HG03457 (cell line): ENCODE data around the gene MYCBP2.
"Not testable (repeated sequence)": the region's sequence is repeated elsewhere in the genome, so short reads cannot be mapped to it uniquely, and the experiment has no call there.

Source experiments
- ATAC-seq: cut with Tn5 transposase; IDR thresholded peaks from one replicate; pipeline ENCODE4 v1.9.1; 2021; ENCODE audit warnings: moderate number of reproducible peaks; ENCODE audit not compliant: unreplicated experiment

The MYCBP2 gene

DNA sequence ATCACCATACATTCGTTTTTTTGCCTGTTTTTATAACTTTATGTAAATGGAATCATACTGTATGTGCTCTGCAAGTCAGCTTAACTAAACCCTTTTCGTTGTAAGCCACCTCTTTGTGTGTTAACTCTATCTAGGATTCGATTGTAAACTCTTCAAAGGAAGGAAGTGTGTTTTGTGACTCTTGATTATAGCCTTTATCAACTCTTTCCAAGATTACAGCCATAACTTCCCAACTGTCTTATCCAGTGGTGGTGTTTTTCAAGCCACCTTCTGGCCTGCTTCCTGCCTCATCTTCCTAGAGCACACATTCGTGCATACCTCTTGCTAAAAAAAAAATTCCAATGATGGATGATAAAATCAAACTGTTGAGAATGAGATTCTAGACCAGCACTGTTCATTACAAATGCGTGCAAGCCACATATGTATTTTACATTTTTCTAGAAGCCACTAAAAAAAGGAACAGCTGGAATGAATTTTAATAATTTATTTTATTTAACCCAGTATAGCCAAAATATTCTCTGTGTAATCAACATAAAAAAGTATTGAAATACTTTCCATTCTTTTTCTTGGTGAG is 287.9 kb downstream of the MYCBP2 start:
- ATAC-seq, result no peak

DNA sequence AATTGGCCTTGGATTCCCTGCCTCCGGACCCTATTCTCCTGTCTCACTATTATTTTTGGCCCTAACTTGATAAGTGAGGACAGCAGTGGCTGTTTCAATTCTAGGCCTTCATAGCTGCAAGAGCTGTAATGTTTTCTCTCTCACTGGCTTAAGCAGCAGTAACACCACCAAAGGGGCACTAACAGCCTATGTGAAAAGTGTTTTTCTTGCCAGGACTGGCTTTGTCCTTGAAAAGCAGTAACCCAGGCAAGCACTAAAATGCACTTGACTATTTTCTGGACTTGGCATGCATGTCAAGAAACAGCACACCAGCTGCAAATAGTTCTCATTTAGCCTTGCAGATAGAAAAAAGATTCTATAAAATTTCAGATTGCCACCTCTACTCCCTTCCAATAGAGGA is 290.6 kb downstream of the MYCBP2 start:
- ATAC-seq, result no peak

DNA sequence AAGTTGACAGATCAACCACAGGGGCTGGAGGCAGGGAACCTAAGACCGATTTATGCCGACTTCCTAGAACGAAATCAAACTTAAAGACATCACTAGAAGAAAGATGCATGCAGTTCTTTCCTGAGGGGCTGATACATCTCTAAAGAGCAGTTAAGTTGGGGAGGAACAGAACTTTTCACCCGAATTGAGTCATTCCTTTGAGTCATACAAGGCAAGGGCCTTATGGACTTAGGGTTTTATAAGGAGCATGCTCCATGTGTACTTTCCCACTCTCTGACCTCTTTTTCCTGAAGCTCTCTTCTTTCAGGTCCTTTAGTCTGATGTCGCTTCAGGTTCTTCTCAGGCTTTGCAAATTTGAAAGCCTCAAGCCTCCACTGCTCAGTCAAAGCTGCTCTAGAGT is 292.0 kb downstream of the MYCBP2 start:
- ATAC-seq, result no peak

DNA sequence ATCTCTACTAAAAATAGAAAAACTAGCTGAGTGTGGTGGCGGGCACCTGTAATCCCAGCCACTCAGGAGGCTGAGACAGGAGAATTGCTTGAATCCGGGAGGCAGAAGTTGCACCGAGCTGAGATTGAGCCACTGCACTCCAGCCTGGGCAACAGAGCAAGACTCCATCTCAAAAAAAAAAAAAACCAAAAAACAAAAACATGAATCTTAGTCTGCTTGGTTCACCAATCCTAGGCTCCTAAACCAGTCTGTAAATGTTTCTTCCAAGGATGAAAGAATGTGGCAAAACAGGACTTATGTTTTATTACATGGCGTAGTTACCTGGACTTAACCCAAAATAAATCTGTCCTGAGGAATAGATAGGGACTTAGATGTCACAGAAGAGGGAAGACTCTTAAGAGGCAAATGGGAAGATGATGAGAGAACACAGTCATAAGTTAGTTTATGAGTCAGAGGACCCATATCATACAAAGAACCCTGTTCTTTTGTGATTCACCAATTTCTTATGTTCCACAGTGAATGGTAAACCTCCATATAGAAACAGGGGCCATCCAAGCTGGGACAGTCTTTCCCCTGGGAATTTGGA is 293.1 kb downstream of the MYCBP2 start:
- no peak for ATAC-seq

DNA sequence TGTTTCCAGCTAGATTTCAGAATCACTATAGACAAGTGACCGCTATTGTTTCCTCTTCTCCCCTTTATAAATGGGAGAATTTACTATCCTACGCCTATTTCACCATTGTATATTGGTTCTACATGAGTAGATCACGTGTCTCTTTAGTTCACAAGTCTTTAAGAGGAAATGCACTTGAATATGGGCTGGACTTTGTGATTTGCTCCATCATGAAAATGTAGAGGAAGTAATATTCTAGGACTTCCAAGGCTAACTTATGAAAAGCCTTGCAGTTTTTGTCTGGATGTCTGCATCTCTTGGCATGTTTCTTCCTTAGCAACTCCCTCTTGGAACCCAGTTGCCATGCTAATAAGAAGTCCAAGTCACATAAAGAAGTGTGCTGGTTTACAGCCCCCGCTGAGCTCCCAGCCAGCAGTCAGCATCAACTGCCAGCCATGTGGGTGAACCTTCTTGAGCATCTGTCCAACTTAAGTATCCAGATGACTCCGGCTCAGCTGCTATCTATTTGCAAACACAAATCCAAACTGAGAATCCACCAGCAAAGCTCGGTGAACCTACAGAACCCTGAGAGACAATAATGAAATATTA is 295.1 kb downstream of the MYCBP2 start:
- no peak for ATAC-seq

DNA sequence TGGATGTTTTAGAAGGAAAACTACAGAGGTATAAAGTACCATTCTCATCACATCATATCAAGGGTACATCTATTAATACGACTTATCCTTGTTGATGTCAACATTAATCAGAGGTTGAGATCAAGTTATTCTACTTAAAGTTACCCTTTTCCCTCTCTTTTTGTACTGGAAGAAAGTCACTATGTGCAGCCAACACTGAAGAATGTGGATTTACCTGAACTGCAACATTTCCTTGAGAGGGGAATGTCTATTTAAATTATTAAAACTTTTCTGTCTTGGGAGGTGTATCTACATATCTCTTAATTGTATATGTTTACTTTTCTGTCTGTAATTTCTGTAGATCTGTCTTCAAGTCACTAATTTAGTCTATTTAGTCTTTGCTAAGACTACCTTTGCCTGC is 297.5 kb downstream of the MYCBP2 start:
- ATAC-seq, result no peak

DNA sequence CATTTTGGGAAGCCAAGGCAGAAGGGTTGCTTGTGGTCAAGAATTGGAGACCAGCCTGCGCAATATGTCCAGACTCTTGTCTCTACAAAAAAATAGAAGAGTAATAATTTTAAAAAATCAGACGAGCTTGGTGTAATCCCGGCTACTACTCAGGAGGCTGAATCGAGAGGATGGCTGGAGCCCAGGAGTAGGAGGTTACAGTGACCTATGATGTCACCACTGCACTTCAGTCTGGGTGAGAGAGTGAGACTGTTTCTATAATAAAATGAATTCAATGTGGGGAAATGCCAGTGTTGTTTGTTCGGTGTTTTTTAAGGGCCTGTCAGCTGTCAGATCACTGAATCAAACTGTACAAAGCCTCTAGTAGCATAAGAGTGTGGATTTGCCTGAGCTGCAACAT is 298.7 kb downstream of the MYCBP2 start:
- ATAC-seq, result no peak

DNA sequence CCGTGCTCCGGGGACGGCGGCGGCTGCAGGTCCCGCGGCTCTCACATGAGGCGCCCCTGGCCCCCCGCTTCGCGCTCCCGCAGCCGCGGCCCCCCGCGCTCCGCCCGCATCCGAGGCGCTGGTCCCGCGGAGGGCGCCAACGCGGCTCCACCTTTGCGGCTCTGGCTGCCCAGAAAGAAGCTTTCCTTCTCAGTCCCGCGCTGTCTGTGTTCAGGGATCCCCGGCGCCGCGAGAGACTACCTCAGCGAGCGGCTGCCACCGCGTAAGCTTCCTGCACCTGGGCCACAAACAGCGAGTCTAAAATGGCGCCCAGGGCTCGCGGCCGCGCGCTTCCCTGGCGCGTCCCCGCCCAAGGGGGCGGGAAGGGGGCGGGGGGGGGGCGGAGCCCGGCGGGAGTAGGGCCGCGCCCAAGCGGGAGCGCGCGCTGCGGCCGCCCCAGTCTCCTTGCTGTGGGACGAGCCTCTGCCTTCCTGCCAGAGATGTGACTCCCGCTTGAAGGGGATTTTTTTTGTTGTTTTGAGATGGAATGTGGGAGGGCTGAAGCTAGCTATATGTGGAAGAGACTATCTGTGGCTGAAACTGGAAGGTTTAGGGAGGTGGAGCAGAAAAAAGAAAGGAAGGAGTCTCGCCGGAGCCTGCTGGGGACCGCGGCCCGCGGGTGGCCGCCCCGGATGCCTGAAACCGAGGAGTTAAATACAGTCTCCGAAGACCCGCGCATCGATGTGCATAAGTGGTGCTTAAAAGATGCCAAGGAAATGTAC is 299.9 kb downstream of the MYCBP2 start, which contains the start of gene FBXL3:
TSS of gene FBXL3 (minus strand) at position 299 of the 761 bp plus-strand sequence. CDS start 5,299 bp downstream, outside the sequence.
- ATAC-seq, result peak; percentile 44

DNA sequence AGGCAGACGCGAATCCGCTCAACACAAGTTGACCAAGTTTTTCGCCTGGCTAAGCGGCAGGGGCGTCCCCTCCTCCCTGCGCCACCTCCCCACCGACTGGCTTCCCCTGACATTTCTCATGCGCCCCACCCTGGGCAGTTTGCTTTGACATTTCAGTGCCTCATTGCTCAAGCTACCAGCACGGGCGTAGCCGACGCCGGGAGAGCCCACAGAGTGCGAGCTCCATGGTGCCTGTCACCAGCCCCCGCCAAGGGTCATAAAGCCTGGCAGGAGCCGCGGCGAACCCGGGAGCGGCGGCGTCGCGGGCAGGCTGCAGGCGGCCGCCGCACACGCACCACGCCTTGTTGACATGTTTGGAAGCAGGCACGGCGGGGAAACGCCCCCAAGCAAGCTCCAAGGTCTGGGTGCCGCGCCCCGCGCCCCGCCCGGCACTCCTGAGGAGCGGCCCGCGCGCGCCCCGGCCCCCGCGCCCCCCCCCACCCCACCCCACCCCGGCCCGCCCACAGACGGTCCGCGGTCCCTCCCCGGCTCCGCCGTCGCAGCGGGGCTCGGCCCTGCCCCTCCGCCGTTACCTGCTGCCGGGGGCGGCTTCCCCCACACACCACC is 300.5 kb downstream of the MYCBP2 start:
- ATAC-seq, result peak; percentile 47

DNA sequence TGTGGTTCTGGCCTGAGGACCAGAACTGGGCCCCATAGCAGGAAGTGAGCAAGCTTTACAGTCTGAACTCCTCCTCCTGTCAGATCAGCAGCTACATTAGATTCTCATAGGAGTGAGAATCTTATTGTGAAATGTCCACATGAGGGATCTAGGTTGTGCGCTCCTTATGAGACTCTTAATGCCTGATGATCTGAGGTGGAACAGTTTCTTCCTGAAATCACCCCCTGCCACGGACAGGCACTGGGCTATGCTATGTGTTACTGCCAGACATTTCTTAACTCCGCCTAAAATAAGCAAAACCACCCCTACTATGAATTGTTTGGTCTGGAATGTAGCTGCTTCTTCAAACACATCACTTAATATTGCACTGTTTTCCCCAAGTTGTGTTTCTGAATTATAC is 304.6 kb downstream of the MYCBP2 start:
- no peak for ATAC-seq

DNA sequence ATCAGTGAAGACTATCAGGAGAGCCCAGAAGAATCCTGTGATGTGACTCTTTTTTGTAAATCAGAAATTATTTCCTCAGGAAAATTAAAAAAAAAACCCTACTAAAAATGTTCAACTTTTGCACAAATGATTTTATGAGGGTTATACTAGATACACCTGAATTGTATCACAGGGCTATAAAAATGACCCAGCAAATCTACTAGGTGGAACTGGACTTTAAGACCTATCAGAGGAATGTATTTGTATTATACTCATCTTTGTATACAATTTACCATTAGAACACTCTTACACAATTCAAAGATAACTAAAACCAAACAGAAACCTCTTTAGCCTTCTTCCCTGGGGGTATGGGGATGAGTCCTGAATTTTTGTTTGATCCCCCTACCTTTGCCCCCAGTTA is 307.1 kb downstream of the MYCBP2 start:
- no peak for ATAC-seq

DNA sequence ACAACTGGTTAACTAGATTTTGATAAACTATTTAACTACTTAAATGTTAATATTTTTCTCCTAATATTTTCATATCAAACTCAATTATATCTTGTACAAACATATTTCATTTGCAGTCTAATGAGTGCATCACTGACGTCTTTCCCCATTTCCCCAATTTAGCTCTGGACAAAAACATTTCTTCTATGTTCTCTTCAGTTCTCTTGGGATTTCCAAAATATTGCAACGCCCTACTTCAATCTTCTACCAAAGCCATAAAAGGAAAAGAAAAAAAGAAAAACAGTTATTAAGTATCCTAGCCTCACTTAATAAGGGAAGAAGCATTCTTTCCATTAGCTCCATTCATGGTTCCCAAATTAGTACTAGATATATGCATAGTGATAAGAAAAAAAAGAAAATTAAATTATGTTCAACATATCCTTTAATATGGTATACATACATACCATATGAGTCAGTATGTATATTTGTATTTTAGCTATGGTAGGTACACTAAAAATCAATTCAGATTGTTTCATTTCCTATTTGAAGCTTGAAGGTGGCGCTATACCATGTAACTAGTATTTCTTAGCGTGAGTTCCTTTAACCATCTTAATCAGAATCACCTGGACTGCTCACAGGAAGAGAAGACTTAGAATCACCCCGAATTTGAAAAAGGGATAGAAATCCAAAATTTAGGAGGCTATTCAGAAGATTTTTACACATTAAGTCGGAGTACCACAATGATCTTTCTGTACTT is 309.8 kb downstream of the MYCBP2 start:
- ATAC-seq, result no peak

DNA sequence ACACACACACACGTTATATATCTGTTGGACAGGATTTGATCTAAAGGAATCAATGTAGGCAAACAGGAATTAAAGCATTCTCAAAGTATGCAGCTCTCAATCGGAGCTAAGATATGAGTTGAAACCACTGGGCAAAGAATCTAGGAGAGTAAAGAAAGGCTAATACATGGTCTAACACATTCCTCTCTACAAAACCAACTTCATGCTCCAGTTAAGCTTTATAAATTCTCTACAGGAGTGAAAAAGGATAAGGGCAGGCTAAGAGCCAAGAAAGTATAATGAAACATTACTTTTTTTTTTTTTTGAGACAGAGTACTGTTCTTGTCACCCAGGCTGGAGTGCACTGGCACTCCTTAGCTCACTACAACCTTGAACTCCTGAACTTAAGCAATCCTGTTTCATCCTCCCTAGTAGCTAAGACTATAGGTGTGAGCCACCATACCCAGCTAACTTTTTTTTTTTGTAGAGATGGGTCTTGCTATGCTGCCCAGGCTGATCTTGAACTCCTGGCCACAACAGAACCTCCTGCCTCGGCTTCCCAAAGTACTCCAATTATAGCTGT is 310.6 kb downstream of the MYCBP2 start:
- ATAC-seq, result no peak

DNA sequence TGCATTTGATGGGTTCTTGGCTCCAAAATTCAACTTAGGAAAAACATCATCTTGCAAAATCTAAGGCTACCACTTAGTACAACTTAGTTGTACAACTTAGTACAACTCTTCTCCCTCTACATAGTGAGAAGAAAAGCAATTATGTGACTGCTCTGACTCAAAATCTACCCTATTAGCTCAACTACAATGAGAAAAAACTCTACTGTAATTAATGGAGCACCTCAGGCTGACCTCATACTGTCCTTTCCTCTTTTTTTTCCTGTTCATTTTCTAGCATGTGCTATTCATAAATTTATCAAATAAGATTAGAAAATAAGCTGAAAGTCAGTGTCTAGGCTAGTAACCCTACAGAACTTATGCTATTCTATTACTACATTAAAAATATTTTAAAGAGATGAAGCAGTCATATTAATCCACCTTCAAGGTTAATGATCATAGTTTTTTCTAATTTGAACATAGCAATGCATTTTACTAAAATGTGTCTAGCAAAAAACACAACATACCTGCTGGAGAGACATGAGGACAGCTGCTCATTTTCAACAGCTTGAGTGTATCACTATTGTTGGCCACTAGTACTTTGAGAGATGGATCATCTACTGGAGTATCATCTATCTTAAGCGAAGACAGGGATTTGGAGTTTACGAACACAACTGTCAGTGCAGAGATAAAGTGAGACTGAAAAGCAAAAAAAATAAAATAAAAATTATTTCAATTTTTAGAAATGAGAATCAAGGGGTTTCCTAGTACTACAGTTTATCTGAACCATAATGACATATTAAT is 311.8 kb downstream of the MYCBP2 start:
- no peak for ATAC-seq

DNA sequence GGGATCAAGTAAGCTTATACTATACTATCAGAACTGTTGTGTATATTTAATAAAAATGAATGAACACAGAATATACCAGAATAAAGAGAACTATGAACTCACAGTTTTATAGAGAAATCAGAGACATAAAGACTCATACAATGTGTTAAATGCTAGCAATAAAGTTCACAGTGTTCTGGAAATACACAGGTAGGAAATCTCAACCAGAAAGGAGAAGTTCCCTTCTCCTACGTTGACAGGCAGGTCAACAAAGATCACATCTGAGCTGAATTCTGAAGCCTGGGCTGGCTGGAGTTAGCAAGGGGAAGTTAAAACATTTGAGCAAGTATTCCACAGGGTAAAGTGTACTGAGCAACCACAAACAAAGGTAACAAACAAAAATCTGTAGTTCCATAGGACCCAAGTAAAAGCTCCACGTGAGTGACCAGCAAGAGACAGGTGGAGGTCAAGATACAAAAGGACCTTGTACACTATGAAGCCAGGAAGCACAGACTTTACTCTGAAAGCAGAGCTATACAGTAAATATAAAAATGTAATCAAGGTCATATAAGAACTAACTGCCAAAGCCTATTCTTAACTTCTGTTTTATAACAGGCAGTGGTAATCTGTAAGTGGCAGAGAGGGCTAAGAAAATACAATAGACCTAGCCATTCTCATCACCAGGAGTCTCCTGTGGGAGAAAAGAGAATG is 312.9 kb downstream of the MYCBP2 start:
- no peak for ATAC-seq

DNA sequence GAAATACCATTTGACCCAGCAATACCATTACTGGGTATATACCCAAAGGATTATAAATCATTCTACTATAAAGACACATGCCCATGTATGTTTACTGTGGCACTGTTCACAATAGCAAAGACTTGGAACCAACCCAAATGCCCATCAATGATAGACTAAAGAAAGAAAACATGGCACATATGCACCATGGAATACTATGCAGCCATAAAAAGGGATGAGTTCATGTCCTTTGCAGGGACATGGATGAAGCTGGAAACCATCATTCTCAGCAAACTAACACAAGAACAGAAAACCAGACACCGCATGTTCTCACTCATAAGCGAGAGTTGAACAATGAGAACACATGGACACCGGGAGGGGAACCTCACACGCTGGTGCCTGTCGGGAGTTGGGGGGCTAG is 317.2 kb downstream of the MYCBP2 start:
- not testable (repeated sequence) for ATAC-seq

DNA sequence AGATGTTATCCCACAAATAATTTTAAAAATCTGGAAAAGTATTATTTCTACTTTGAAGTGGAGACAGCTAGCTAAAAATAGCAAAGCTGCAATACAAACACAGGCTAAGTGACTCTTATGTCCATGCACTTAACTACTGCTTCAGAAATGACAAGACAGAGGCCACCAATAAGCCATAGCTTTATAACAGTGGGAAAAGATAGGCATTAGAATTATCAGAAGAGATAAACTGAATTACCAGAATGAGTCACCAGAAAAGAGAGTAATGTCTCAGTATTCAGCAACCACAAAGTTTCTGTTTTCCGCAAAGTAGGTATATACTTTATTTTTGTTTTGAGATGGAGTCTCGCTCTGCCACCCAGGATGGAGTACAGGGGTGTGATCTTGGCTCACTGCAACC is 317.9 kb downstream of the MYCBP2 start:
- ATAC-seq, result no peak

DNA sequence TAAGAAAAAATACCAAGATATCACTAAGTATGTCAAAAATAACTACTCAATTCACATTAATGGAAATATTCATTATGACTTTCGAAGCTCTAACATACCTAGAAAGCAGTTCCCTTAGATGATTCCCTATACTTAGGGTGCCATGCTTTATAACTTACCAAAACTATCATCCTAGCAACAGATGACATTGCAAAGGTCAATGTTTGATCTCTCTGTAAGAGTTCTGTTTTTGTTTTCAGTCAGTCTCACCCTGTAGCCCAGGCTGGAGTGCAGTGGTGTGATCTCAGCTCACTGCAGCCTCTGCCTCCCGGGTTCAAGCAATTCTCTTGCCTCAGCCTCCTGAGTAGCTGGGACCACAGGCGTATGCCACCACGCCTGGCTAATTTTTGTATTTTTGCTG is 318.6 kb downstream of the MYCBP2 start:
- not testable (repeated sequence) for ATAC-seq

DNA sequence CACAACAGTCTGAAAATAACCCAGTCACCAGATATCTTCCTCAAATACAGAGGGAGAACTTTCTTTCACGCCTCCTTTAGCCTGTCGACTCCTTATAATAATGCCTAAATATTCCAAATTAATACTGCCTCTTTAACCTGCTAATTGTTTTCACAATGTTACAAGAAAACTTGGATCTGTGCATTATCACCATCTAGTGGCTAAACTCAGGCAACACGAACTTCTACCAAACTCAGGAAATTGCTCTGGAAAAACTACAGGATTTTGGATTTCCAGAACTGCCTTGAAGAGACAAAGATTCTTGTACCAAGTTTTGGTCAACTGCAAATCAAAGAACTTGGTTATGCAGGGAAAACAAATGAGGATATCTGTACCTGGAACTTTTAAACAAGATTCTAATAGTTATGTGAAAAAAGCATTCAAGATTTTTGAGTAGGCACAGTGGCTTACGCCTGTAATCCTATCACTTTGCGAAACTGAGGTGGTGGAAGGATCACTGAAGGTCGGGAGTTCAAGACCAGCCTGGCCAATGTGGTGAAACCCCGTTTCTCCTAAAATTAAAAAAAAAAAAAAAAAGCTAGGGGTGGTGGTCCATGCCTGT is 324.2 kb downstream of the MYCBP2 start:
- ATAC-seq, result no peak
